CD4-positive, alpha-beta T cell (primary cell): Measurements from ENCODE around the gene CHD3. TPM values are rescaled to one million over a fixed set of nuclear protein-coding genes. Genes with fewer than 3 reads are reported as not detected.

Experiments used
- ATAC-seq: fragments of 200-7000 bp; cut with Tn5 transposase; one replicate; pipeline ENCODE4 v1.10.0; 2022; ENCODE audit warnings: mild to moderate bottlenecking; ENCODE audit not compliant: poor library complexity
- CTCF ChIA-PET: fragments of 350-600 bp; sonication (Branson Sonifier 250); formaldehyde crosslinking; loops from one replicate; lab custom pipeline; 2021; ENCODE audit warnings: antibody characterized with exemption, inconsistent platforms; lab: Charles Lee
- POLR2A ChIA-PET: fragments of 350-600 bp; sonication (Branson Sonifier 250); formaldehyde crosslinking; loops from one replicate; lab custom pipeline; 2021; ENCODE audit warnings: antibody characterized with exemption, inconsistent platforms; lab: Charles Lee
- DNase-seq, 14 experiments: peaks; one replicate each; pipeline ENCODE4 v3.0.0-alpha.2; 2013 to 2020; ENCODE audit warnings: mixed read lengths in 2 of 14
- H3K27ac ChIP-seq, 2 donors: one replicate each; pipeline versions ENCODE4 v1.5.1 to v1.7.0; 2013; ENCODE audit warnings: low read length in 2 of 2, low read depth in 1 of 2, mild to moderate bottlenecking in 1 of 2
- H3K27me3 ChIP-seq, 2 experiments: 1 replicate in 1 of 2; 2 replicates in 1 of 2; pipeline versions ENCODE4 v1.6.1 to v1.7.0; 2013; ENCODE audit warnings: low read length in 2 of 2, control low read depth in 1 of 2, mild to moderate bottlenecking in 1 of 2, moderate library complexity in 1 of 2; ENCODE audit not compliant: insufficient read depth in 2 of 2, control insufficient read depth in 1 of 2
- H3K36me3 ChIP-seq: one replicate; pipeline ENCODE4 v1.6.1; 2013; ENCODE audit warnings: low read length, control low read depth; ENCODE audit not compliant: insufficient read depth
- H3K4me1 ChIP-seq: one replicate; pipeline ENCODE4 v1.6.1; 2013; ENCODE audit warnings: low read length, control low read depth; ENCODE audit not compliant: insufficient read depth
- H3K4me3 ChIP-seq: one replicate; pipeline ENCODE4 v1.5.1; 2013; ENCODE audit warnings: mild to moderate bottlenecking, low read length, moderate library complexity
- H3K9me3 ChIP-seq, 2 experiments: 1 replicate in 1 of 2; 2 replicates in 1 of 2; pipeline versions ENCODE4 v1.6.1 to v1.7.0; 2013; ENCODE audit warnings: low read length in 2 of 2, mild to moderate bottlenecking in 2 of 2, control low read depth in 1 of 2, moderate library complexity in 1 of 2; ENCODE audit not compliant: control insufficient read depth in 1 of 2, insufficient read depth in 1 of 2
- H3K27ac Mint-ChIP-seq: one replicate; pipeline ENCODE4 v1.8.0; 2020; ENCODE audit warnings: mixed read lengths
- H3K27me3 Mint-ChIP-seq: one replicate; pipeline ENCODE4 v1.8.0; 2021; ENCODE audit warnings: mixed read lengths
- H3K36me3 Mint-ChIP-seq: one replicate; pipeline ENCODE4 v1.8.0; 2021; ENCODE audit warnings: low read depth, mixed read lengths
- H3K4me1 Mint-ChIP-seq: one replicate; pipeline ENCODE4 v1.8.0; 2021; ENCODE audit warnings: low read depth, mixed read lengths
- H3K4me3 Mint-ChIP-seq: one replicate; pipeline ENCODE4 v1.8.0; 2020; ENCODE audit warnings: mild to moderate bottlenecking, mixed read lengths
- H3K9me3 Mint-ChIP-seq: one replicate; pipeline ENCODE4 v1.8.0; 2020; ENCODE audit warnings: mixed read lengths
- intact Hi-C, 2 experiments: fragments of 100-400 bp; cut with DNase I in 1 of 2; cut with micrococcal nuclease in 1 of 2; formaldehyde crosslinking; loops; one replicate each; pipeline versions ENCODE4 v1.15.1 to v1.9.0; 2023 to 2025; cut with DNase I, micrococcal nuclease
- total RNA-seq, 174 experiments: library from RNA in 2 of 174; stranded (reverse) in 2 of 174; gene quantifications; one replicate each; pipeline ENCODE4 v1.2.3 and lab custom pipeline; 2021 to 2026
- TF ChIP-seq, protein P1 (sequence below): fragments of 200-600 bp; IDR thresholded peaks from one replicate; pipeline ENCODE4 v1.8.0; 2022; ENCODE audit warnings: antibody characterized with exemption, mild to moderate bottlenecking

The CHD3 gene
- total RNA-seq, 2 experiments from 2014 or later: 263 to 297 TPM

DNA sequence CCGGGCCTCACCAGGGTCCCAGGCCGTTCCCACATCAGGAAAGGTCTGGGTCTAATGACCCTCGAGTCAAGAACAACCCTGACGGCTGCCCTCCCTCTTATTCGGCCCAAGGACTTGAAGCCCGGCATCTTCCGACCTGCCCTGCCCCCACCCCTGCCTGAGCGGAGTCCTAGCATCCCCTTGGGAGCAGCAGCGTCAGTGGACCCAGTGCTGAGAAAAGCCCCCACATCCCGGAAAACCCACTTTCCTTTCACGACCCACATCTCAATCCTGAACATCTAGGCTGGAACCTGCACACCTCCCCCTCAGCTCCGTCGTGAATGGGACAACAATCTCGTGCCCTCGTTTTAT is 33.0 kb upstream of the CHD3 start:
- peaks cover 14% of the 10 kb centered on the region for H3K4me1 Mint-ChIP-seq
- Histone ChIP-seq H3K9me3 (no peaks in the 10 kb centered on the region), H3K27me3 (no peaks in the 10 kb centered on the region), H3K4me3 (no peak overlapping the region), H3K27ac (no peak overlapping the region), H3K36me3 (peaks cover 18% of the 10 kb centered on the region), H3K4me1 (peaks cover 54% of the 10 kb centered on the region)
- TF ChIP-seq, protein P1, sequence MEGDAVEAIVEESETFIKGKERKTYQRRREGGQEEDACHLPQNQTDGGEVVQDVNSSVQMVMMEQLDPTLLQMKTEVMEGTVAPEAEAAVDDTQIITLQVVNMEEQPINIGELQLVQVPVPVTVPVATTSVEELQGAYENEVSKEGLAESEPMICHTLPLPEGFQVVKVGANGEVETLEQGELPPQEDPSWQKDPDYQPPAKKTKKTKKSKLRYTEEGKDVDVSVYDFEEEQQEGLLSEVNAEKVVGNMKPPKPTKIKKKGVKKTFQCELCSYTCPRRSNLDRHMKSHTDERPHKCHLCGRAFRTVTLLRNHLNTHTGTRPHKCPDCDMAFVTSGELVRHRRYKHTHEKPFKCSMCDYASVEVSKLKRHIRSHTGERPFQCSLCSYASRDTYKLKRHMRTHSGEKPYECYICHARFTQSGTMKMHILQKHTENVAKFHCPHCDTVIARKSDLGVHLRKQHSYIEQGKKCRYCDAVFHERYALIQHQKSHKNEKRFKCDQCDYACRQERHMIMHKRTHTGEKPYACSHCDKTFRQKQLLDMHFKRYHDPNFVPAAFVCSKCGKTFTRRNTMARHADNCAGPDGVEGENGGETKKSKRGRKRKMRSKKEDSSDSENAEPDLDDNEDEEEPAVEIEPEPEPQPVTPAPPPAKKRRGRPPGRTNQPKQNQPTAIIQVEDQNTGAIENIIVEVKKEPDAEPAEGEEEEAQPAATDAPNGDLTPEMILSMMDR: no peak
- peaks cover 34% of the 10 kb centered on the region for H3K36me3 Mint-ChIP-seq
- ATAC-seq: no peak
- intact Hi-C loops: loop anchor here in 1 of 2 experiments (2.0 to 10.0 kb wide), 3 partner anchors 13 to 821 kb away; partner anchors contain the start of genes NEURL4 and SLC16A13
- CTCF ChIA-PET: interaction anchor here (1.9 kb wide), 1 partner anchor 11 kb away, joined by 6 read pairs; no protein-coding TSS in a partner anchor
- H3K4me3 Mint-ChIP-seq: no peak overlapping the region
- POLR2A ChIA-PET: interaction anchor here (0.6 to 2.6 kb wide), 4 partner anchors 14 to 276 kb away, joined by 6 to 79 read pairs (median 40); partner anchors contain the start of genes CD68 and KDM6B
- H3K9me3 Mint-ChIP-seq: no peaks in the 10 kb centered on the region
- DNase-seq: peak in 2 of 14 experiments; percentile 28 to 34
- no peak overlapping the region for H3K27ac Mint-ChIP-seq
- no peaks in the 10 kb centered on the region for H3K27me3 Mint-ChIP-seq

DNA sequence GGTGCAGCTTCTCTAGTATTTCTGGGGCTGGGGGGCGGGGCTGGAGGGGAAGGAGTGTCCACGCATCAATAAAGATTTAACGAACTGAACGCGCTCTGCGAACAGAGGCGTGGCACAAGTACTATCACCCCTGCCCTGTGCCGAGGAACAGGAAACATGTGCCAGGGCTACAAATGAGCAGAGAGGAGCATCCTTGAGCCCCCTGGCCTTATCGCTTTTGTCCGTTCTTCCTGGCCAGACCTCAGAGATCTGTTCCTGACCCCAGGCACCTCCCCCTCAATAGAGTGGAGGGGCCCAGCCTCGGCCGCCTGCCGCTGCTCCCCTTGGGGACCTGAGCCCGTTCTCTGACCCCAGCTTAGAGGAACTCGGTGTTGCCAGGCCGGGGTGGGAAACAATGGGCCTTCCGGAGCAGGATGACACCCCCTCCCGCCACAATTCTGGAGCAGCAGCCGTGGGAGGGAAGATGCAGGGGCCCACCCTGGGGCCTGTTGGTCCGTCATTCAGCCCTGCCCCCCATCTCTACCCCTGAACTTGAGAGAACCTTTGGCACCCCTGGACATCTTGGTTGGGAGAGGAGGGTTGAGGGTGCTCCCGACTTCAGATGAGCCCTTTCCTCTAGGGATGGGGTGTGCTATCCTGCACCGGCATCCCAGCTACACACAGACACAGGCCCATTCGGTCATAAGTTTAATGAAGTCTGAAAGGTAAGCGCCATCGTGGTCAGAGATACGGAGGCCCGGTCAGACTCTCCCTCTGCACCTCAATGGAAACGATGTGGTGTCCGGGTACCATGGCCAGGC is 32.4 kb upstream of the CHD3 start:
- intact Hi-C loops: loop anchor here in 1 of 2 experiments (2.0 to 10.0 kb wide), 3 partner anchors 13 to 821 kb away; partner anchors contain the start of genes NEURL4 and SLC16A13
- Mint-ChIP-seq H3K4me1 (peaks cover 9% of the 10 kb centered on the region), H3K9me3 (no peaks in the 10 kb centered on the region), H3K36me3 (peaks cover 28% of the 10 kb centered on the region), H3K27ac (no peak overlapping the region), H3K27me3 (no peaks in the 10 kb centered on the region), H3K4me3 (no peak overlapping the region)
- Histone ChIP-seq H3K4me1 (peaks cover 48% of the 10 kb centered on the region), H3K36me3 (peaks cover 17% of the 10 kb centered on the region), H3K27ac (peak overlapping the region; percentile 84 to 96), H3K9me3 (no peaks in the 10 kb centered on the region), H3K4me3 (peak overlapping the region; percentile 74), H3K27me3 (no peaks in the 10 kb centered on the region)
- TF ChIP-seq, protein P1: no peak
- POLR2A ChIA-PET: interaction anchor here (0.6 to 2.6 kb wide), 20 partner anchors 13 to 582 kb away, joined by 3 to 79 read pairs (median 8); partner anchors contain the start of genes BORCS6, CD68, CNTROB and FXR2
- no peak for ATAC-seq
- DNase-seq: peak in 7 of 14 experiments; percentile 28 to 77 (median 40)
- CTCF ChIA-PET: interaction anchor here (1.1 to 2.0 kb wide), 7 partner anchors 11 to 134 kb away, joined by 3 to 13 read pairs (median 5); partner anchors contain the start of gene KDM6B

DNA sequence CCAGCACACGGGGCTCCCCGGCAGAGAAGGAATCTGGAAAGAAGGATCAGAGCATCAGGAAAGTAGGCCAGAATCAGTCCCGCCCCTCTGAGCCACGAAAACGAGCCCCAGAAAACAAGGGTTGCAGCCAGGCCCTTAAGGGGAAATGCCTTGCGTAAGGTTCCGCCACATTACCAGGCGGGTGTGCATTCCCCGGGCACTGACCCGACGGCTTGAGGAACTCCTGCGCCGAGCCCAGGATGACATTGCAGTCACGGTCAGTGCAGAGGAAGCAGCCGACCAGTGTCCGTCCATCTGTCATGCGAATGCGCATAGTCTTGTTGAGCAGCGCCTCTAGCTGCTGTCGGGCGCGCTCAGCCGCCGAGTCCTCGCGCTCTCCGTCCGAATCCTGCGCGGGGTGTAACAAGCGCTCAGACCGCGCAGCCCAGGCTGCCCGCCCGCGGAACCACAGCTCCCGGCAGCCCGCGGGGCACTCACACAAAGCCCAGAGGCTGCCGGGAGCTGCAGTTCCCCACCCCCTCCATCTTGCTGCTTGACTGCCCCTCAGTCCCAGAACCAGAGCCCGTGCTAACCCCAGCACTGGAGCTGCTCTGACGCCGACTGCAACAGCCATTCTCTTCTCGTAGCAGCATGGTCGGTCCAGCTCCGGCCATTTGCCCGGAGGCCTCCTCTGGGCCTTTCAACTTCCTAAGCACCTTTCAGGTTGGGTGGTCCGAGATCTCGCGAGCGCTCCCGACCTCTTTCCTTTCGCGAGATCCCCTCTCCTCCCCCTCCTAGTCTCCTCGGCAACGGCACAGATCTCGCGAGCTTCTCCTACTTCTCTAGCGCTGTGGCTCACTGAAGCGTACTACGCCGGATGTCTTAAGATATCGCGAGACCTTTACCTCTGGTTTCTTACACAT is 31.5 kb upstream of the CHD3 start, which contains the start of gene NAA38:
TSS of gene NAA38 (minus strand) at position 749 of the 902 bp plus-strand sequence. CDS start at position 653, 96 bp downstream.
- no peaks in the 10 kb centered on the region for H3K9me3 Mint-ChIP-seq
- DNase-seq (peak; percentile 86 to 99 (median 91)), ATAC-seq (peak; percentile 82)
- H3K27ac Mint-ChIP-seq: no peak within 1 kb of the TSS
- H3K36me3 ChIP-seq: peaks cover 17% of the 10 kb centered on the region
- TF ChIP-seq, protein P1: no peak
- no peak within 1 kb of the TSS for H3K4me3 Mint-ChIP-seq
- peak within 1 kb of the TSS; percentile 74 for H3K4me3 ChIP-seq
- intact Hi-C loops: loop anchor here (1.0 to 10.0 kb wide), 5 partner anchors 14 to 822 kb away; partner anchors contain the start of genes NEURL4 (in 1 of the 2) and SLC16A13 (in 1 of the 2)
- H3K27me3 ChIP-seq: no peaks in the 10 kb centered on the region
- no peaks in the 10 kb centered on the region for H3K27me3 Mint-ChIP-seq
- peaks cover 26% of the 10 kb centered on the region for H3K36me3 Mint-ChIP-seq
- peaks cover under 1% of the 10 kb centered on the region for H3K4me1 Mint-ChIP-seq
- ChIA-PET CTCF (interaction anchor here (0.8 to 2.0 kb wide), 11 partner anchors 12 to 170 kb away, joined by 3 to 13 read pairs (median 4); partner anchors contain the start of genes KDM6B and TP53), POLR2A (interaction anchor here (0.6 to 2.6 kb wide), 34 partner anchors 9 to 581 kb away, joined by 3 to 79 read pairs (median 4); partner anchors contain the start of genes BORCS6, CNTROB, CTC1 and FXR2)
- no peaks in the 10 kb centered on the region for H3K9me3 ChIP-seq
- H3K4me1 ChIP-seq: peaks cover 39% of the 10 kb centered on the region
- H3K27ac ChIP-seq: peak within 1 kb of the TSS; percentile 84 to 96
